T-helper 1 cell treated with Interleukin-12 subunit alpha and Interleukin-12 subunit beta and Interleukin-4 antibody, amounts not matched to agents 30 μg/mL and 1 μg/mL, for 36 hours (primary cell): ENCODE data around the gene MTA3.

ENCODE experiments used
- H3K27ac Mint-ChIP-seq: one replicate; pipeline ENCODE4 v1.8.0; 2021; ENCODE audit warnings: mild to moderate bottlenecking, mixed read lengths
- H3K27me3 Mint-ChIP-seq: one replicate; pipeline ENCODE4 v1.8.0; 2021; ENCODE audit warnings: low read depth, mixed read lengths
- H3K36me3 Mint-ChIP-seq: one replicate; pipeline ENCODE4 v1.8.0; 2021; ENCODE audit warnings: low read depth, mixed read lengths
- H3K4me1 Mint-ChIP-seq: one replicate; pipeline ENCODE4 v1.8.0; 2021; ENCODE audit warnings: low read depth, mixed read lengths
- H3K4me3 Mint-ChIP-seq: one replicate; pipeline ENCODE4 v1.8.0; 2021; ENCODE audit warnings: mild to moderate bottlenecking, moderate library complexity, mixed read lengths
- H3K9me3 Mint-ChIP-seq: one replicate; pipeline ENCODE4 v1.8.0; 2021; ENCODE audit warnings: mixed read lengths

The MTA3 gene

DNA sequence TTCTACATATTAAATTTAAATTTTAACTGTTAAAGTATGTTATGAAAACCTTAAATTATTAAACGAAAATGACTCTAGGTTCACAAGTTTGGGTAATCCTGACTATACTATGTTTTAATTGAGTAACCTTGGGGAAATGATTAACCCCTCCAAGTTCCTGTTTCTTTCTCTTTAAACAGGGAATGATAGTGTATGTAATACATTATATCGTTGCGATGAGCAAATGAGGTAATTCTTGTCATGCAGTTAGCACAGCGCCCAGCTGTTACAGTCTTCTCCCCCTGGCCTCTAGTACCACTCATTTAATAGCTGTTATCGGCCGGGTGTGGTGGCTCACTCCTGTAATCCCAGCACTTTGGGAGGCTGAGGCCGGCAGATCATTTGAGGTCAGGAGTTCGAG lies 80.4 kb downstream of the MTA3 start:
- Mint-ChIP-seq H3K27ac (no peak overlapping the region), H3K9me3 (no peaks in the 10 kb centered on the region), H3K36me3 (peaks cover 11% of the 10 kb centered on the region), H3K4me1 (peaks cover 24% of the 10 kb centered on the region), H3K4me3 (no peak overlapping the region), H3K27me3 (no peaks in the 10 kb centered on the region)

DNA sequence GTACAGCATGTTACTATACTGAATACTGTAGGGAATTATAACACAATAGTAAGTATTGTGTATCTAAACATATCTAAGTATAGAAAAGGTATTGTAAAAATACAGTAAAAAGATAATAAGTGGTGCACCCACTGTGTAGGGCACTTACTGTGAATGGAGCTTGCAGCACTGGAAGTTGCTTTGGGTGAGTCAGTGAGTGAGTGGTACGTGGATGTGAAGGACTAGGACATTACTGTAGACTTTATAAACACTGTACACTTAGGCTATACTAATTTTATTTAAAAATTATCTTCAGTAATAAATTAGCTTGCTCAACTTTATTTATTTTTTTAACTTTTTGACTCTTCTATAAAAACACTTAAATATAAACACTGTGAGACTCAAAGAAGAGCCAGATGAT lies 82.6 kb downstream of the MTA3 start:
- Mint-ChIP-seq H3K4me1 (peaks cover 32% of the 10 kb centered on the region), H3K27ac (no peak overlapping the region), H3K4me3 (no peak overlapping the region), H3K27me3 (no peaks in the 10 kb centered on the region), H3K9me3 (no peaks in the 10 kb centered on the region), H3K36me3 (peaks cover 6% of the 10 kb centered on the region)

- Mint-ChIP-seq H3K4me3 (peak overlapping the region; percentile 39), H3K9me3 (no peaks in the 10 kb centered on the region), H3K36me3 (no peaks in the 10 kb centered on the region), H3K27ac (peak overlapping the region; percentile 62), H3K4me1 (peaks cover 32% of the 10 kb centered on the region), H3K27me3 (no peaks in the 10 kb centered on the region)
These were observed 83.7 kb downstream of the MTA3 start for GRCh38 chr2:42652086-42652485.

- no peak overlapping the region for H3K4me3 Mint-ChIP-seq
- no peaks in the 10 kb centered on the region for H3K27me3 Mint-ChIP-seq
- no peak overlapping the region for H3K27ac Mint-ChIP-seq
- no peaks in the 10 kb centered on the region for H3K9me3 Mint-ChIP-seq
- H3K4me1 Mint-ChIP-seq, result peaks cover 32% of the 10 kb centered on the region
- peaks cover under 1% of the 10 kb centered on the region for H3K36me3 Mint-ChIP-seq
These were observed 84.6 kb downstream of the MTA3 start for GRCh38 chr2:42653039-42653438.

- Mint-ChIP-seq H3K4me3 (no peak overlapping the region), H3K9me3 (no peaks in the 10 kb centered on the region), H3K27me3 (no peaks in the 10 kb centered on the region), H3K36me3 (peaks cover 4% of the 10 kb centered on the region), H3K4me1 (peaks cover 34% of the 10 kb centered on the region), H3K27ac (peak overlapping the region; percentile 46)
These were observed 85.5 kb downstream of the MTA3 start for GRCh38 chr2:42653908-42654445.

GRCh38 chr2:42658306-42658705 lies 89.9 kb downstream of the MTA3 start:
- Mint-ChIP-seq H3K9me3 (no peaks in the 10 kb centered on the region), H3K27me3 (no peaks in the 10 kb centered on the region), H3K4me3 (no peak overlapping the region), H3K4me1 (peaks cover 22% of the 10 kb centered on the region), H3K27ac (no peak overlapping the region), H3K36me3 (peaks cover 5% of the 10 kb centered on the region)

DNA sequence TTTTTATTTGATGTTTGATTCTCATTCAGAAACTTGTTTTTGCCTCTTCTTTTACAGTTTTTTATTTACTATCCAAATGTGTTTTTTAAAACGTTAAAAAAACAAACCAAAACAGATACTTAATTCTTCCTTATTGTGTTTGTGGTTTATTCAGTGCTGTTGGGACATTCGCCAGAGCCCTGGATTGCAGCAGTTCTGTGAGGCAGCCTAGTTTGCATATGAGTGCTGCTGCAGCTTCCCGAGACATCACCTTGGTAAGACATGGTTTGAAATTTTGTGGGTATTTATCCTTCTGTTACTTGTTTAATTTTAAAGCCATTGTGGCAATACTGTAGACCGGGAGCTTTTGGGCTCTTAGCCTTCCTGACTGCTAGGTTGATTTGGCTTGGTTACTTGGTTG lies 91.2 kb downstream of the MTA3 start:
- Mint-ChIP-seq H3K4me3 (no peak overlapping the region), H3K27ac (no peak overlapping the region), H3K36me3 (peaks cover 5% of the 10 kb centered on the region), H3K27me3 (no peaks in the 10 kb centered on the region), H3K9me3 (no peaks in the 10 kb centered on the region), H3K4me1 (peaks cover 16% of the 10 kb centered on the region)

DNA sequence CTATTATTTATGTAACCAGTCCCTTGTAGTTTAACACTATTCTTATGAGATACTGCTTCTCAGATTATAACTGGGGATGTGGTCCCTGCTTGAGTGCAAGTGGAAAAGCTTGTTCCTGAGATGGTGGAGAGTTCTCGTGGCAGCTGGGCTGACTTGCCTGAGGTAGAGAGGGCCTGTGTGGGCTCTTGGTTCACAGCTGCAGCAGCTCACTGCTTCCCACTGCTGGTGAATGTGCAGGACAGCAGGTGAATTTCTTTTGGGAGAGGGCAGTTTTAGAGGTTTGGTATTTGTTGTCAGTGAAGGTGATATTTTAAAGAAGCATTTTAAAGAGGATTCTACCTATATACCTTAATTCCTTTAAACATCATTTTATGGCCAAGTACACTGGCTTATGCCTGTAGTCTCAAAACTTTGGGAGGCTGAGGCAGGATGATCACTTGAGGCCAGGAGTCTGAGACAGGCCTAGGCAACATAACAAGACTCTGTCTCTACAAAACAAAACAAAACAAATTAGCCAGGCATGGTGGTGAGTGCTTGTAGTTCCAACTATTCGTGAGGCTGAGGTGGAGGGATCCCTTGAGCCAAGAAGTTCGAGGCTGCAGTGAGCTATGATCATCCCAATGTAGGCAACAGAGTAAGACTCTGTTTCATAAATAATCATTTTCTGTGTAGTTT lies 94.8 kb downstream of the MTA3 start:
- H3K4me3 Mint-ChIP-seq, result no peak overlapping the region

DNA sequence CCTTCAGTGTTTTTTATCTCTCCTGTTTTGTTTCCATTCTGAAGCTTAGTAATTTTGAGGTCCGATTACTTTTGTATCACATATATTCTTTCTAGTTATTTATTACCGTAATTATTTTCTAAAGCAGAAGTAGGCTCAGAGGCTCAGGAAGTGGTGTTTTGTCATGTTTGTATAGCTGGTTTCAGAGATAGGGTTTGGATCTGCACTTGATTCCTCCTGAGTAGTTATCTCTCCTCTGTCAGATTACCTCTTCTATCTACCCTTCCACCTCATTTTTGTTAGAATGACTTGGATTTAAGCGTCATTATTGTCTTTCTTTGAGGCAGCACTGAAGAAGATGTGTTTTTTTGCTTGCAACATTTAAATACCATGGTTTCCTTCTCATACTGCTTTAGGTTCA lies 95.4 kb downstream of the MTA3 start:
- Mint-ChIP-seq H3K9me3 (no peaks in the 10 kb centered on the region), H3K4me3 (no peak overlapping the region), H3K36me3 (peaks cover 2% of the 10 kb centered on the region), H3K4me1 (peaks cover 8% of the 10 kb centered on the region), H3K27me3 (no peaks in the 10 kb centered on the region), H3K27ac (no peak overlapping the region)

More for the DNA sequence above, 94.8 kb downstream of the MTA3 start:
- H3K27me3 Mint-ChIP-seq, result no peaks in the 10 kb centered on the region
- H3K36me3 Mint-ChIP-seq, result peaks cover 2% of the 10 kb centered on the region
- peaks cover 8% of the 10 kb centered on the region for H3K4me1 Mint-ChIP-seq
- H3K9me3 Mint-ChIP-seq, result no peaks in the 10 kb centered on the region
- peak overlapping the region; percentile 37 for H3K27ac Mint-ChIP-seq

GRCh38 chr2:42673989-42674579 lies 105.7 kb downstream of the MTA3 start:
- H3K9me3 Mint-ChIP-seq, result no peaks in the 10 kb centered on the region
- no peak overlapping the region for H3K27ac Mint-ChIP-seq
- no peaks in the 10 kb centered on the region for H3K27me3 Mint-ChIP-seq
- H3K4me3 Mint-ChIP-seq, result no peak overlapping the region
- peaks cover 4% of the 10 kb centered on the region for H3K4me1 Mint-ChIP-seq
- peaks cover 5% of the 10 kb centered on the region for H3K36me3 Mint-ChIP-seq

DNA sequence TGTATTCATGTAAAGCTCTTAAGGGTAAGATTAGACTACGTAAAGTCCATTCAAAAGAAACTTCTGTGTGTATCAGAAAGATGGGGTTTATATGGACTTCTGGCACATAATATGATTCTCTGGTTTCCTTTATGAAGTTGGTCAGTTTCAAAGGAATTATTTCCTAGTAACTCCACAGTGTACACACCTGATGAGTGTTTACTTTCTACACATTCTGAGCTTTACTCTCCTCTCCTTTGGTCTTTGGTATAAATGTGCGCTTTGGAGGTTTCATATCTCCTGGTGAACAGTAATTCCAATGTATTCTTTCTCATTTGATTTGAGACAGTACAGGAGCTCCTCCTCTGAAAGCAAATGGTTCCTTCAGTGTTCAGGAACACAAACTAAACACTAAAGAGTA lies 107.4 kb downstream of the MTA3 start:
- Mint-ChIP-seq H3K9me3 (no peaks in the 10 kb centered on the region), H3K36me3 (peaks cover 4% of the 10 kb centered on the region), H3K4me3 (no peak overlapping the region), H3K27me3 (no peaks in the 10 kb centered on the region), H3K4me1 (no peaks in the 10 kb centered on the region), H3K27ac (no peak overlapping the region)

DNA sequence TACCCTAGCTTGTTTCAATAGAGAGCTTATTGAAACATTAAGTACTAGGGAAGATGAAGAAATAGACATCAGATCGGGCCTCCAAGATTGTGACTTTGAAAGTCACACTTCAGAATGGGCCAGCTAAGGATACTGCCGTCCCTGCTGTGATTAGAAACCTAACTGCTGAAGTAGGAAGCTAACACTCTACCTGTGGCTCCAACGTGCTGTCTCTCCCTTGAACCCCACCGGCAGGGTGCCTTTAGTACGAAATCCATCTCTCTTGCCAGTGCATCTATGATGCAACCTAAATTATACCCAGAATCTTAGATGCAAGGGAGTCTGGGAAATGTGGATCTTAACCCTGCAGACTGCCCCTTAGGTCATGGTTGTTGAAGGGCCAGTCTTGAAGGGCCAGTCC lies 116.9 kb downstream of the MTA3 start:
- peaks cover 4% of the 10 kb centered on the region for H3K36me3 Mint-ChIP-seq

GRCh38 chr2:42693013-42693615 lies 124.7 kb downstream of the MTA3 start:
- H3K27me3 Mint-ChIP-seq, result no peaks in the 10 kb centered on the region
- peak overlapping the region; percentile 69 for H3K27ac Mint-ChIP-seq
- H3K36me3 Mint-ChIP-seq, result peaks cover 9% of the 10 kb centered on the region
- peaks cover 18% of the 10 kb centered on the region for H3K4me1 Mint-ChIP-seq
- H3K9me3 Mint-ChIP-seq, result no peaks in the 10 kb centered on the region
- peak overlapping the region; percentile 8 for H3K4me3 Mint-ChIP-seq

More for the DNA sequence above, 116.9 kb downstream of the MTA3 start:
- no peaks in the 10 kb centered on the region for H3K9me3 Mint-ChIP-seq
- H3K4me1 Mint-ChIP-seq, result no peaks in the 10 kb centered on the region
- H3K4me3 Mint-ChIP-seq, result no peak overlapping the region
- no peak overlapping the region for H3K27ac Mint-ChIP-seq
- no peaks in the 10 kb centered on the region for H3K27me3 Mint-ChIP-seq

GRCh38 chr2:42693688-42694479 lies 125.5 kb downstream of the MTA3 start:
- no peak overlapping the region for H3K4me3 Mint-ChIP-seq
- H3K36me3 Mint-ChIP-seq, result peaks cover 9% of the 10 kb centered on the region
- peaks cover 18% of the 10 kb centered on the region for H3K4me1 Mint-ChIP-seq
- H3K27ac Mint-ChIP-seq, result peak overlapping the region; percentile 61
- no peaks in the 10 kb centered on the region for H3K9me3 Mint-ChIP-seq
- H3K27me3 Mint-ChIP-seq, result no peaks in the 10 kb centered on the region
